Midbrain (tissue), 1 donor: ENCODE results near the gene SHKBP1.
"Not testable (repeated sequence)": the region's sequence is repeated elsewhere in the genome, so short reads cannot be mapped to it uniquely, and the experiment has no call there.

Experiments
- DNase-seq: peaks from one replicate; lab custom pipeline; 2025; lab: John Stamatoyannopoulos, UW

The SHKBP1 gene

DNA sequence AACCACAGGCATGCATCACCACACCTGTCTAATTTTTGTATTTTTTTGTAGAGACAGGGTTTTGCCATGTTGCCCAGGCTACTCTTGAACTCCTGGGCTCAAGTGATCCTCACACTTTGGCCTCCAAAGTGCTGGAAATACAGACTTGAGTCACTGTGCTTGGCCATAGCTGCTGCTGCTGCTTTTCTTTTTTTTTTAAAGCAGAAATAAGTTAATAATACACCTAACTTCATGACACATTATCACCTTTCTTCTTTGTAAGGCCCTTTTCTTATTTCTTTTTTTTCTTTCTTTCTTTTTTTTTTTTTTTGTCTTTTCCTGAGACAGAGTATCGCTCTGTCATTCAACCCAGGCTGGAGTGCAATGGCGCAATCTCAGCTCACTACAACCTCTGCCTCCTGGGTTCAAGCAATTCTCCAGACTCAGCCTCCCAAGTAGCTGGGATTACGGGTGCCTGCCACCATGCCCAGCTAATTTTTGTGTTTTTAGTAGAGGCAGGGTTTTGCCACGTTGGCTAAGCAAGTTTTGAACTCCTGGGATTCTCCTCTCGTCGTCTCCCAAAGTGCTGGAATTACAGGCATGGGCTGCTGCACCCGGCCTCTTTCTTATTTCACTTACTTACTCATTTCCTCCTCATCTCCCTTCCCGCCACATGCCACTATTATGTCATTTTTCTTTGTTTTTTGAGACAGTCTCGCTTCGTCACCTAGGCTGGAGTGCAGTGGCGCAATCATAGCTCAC lies 8.7 kb downstream of the SHKBP1 start:
- no peak for DNase-seq

DNA sequence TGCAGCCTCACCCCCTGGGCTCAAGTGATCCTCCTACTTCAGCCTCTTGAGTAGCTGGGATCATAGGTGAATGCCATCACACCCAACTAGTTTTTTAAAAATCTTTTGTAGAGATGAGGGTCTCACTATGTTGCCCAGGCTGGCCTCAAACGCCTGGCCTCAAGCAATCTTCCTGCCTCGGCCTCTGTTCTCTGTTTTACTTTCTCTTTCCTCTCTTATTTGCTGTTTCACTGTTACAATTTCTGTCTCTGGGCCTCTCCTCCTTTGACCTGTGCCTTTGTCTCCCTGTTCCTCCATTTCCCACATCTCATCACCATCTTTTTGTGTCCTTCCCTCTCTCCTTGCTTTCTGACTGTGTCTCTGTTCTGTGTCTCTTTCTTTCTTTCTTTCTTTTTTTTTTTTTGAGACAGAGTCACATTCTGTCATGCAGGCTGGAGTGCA lies 9.3 kb downstream of the SHKBP1 start:
- no peak for DNase-seq

DNA sequence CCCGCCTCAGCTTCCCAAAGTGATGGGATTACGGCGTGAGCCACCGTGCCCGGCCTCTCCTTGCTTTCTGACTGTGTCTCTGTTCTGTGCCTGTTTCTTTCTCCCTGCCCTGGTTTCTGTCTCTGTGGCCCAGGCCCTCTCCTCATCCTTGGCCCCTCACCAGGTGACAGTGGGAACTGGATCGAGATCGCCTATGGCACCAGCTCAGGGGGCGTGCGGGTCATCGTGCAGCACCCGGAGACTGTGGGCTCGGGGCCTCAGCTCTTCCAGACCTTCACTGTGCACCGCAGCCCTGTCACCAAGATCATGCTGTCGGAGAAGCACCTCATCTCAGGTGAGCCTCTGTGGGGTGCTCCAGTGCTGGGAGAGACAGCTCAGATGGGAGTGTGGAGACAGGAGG lies 9.9 kb downstream of the SHKBP1 start:
- no peak for DNase-seq

DNA sequence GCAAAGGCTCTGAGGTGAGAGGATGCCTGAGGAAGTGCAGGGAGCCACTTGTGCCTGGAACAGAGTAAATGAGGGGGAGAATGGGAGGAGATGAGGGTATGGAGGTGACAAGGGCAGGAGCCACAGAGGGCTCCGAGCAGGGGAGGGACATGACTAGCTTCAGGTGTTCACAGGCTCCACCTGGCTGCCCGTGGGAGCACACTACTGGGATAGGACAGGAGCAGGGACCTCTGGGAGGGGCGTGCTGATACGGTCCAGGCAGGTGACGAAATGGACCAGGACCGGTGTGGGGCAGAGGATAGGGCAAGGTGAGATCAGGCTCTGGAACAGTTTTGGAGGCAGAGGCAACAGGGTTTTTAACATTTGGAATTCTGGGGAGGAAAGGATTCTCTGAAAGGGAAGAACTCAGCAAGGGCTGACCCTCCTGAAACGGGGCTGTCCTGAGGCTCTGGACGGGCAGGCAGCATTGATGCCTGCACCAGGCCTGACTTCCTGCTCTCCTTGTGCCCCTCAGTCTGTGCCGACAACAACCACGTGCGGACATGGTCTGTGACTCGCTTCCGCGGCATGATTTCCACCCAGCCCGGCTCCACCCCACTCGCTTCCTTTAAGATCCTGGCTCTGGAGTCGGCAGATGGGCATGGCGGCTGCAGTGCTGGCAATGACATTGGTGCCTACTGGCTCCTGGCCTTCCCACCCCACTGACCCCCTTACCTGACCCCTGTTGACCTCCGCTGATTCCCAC lies 11.6 kb downstream of the SHKBP1 start:
- no peak for DNase-seq

DNA sequence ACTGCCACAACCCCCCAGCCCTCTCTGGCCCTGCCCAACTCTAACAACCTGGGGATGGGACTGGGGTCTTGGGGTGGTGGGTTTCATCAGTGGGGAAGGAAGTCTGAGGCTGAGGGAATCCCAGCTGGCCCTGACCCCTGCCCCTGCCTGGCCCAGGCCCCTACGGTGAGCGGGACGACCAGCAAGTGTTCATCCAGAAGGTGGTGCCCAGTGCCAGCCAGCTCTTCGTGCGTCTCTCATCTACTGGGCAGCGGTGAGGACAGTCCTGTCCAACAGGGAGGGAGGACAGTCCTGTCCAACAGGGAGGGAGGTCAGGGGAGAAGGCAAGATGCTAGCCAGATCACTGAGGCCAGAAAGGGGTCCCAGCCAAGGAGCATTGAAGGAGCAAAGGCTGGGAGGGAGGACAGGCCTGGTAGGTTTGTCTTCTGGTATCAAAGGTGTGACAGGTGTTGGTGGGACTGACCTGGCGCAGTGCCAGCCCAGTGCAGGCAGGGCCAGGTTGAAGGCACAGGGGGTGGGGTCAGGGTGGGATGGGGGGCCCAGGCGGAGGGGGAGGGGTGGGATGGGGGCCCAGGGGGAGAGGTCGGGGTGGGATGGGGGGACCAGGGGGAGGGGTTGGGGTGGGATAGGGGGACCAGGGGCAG lies 12.4 kb downstream of the SHKBP1 start:
- DNase-seq = no peak

DNA sequence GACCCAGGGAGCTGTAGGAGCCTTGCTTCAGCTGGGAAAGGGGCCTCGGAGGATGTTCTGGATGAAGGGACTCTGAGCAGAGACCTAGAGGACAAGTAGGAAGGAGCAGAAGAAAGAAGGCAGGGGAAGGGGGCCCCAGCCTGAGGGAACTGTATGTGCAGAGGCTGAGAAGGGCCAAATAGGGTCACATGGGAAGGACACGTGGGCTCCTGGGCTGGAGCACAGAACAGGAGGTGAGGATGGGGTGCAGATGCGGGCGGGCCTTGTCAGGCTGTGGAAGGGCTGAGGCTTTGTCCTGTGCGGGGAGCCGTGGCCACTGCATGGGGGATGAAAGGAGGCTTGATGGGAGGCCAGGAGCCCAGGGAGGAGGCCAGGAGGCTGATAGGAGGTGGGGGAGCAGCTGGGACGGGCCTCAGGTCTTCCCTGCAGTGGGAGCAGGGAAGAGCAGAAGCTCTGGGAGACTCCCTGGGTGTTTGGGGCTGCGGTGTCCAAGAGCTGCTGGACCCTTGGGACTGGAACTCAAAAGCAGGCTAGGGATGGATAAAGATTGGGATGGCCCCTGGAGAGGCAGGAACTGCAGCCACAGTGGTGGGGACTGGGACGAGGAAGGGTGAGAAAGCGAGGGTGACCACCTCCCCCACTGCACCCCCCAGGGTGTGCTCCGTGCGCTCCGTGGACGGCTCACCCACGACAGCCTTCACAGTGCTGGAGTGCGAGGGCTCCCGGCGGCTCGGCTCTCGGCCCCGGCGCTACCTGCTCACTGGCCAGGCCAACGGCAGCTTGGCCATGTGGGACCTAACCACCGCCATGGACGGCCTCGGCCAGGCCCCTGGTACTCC lies 13.1 kb downstream of the SHKBP1 start:
- DNase-seq = no peak

DNA sequence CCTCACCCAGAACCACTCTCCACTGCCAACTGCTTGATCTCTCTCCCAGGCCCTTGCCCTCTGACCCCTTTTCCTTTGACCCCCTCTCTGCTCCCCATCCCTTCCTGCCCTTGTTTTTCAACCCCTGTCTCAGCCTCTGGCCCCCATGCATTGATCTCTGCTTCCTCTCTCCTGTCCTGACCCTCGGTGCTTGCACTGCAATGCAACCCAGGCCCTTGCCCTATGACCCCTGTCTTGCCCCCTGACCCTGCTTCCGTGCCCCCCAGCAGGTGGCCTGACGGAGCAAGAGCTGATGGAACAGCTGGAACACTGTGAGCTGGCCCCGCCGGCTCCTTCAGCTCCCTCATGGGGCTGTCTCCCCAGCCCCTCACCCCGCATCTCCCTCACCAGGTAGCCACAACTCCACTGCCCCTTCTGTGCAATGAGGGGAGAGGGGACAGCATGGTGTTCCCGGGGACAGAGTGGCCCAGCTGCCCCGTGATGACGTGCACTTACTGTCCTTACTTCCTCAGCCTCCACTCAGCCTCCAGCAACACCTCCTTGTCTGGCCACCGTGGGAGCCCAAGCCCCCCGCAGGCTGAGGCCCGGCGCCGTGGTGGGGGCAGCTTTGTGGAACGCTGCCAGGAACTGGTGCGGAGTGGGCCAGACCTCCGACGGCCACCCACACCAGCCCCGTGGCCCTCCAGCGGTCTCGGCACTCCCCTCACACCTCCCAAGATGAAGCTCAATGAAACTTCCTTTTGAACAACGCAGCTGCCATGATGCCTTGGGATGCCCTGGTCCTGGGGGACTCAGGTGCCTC lies 14.0 kb downstream of the SHKBP1 start:
- DNase-seq = no peak

DNA sequence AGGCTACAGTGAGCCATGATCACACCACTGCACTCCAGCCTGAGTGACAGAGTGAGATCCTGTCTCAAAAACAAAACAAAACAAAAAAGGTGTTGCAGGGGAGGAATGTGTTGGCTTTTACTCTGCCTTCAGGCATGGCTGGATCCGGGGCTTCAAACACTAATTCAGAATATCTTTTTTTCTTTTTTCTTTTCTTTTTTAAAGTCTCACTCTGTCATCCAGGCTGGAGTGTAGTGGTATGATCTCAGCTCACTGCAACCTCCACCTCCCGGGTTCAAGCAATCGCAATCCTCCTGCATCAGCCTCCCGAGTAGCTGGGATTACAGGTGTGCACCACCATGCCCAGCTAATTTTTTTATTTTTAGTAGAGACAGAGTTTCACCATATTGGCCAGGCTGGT lies 15.1 kb downstream of the SHKBP1 start:
- not testable (repeated sequence) for DNase-seq

DNA sequence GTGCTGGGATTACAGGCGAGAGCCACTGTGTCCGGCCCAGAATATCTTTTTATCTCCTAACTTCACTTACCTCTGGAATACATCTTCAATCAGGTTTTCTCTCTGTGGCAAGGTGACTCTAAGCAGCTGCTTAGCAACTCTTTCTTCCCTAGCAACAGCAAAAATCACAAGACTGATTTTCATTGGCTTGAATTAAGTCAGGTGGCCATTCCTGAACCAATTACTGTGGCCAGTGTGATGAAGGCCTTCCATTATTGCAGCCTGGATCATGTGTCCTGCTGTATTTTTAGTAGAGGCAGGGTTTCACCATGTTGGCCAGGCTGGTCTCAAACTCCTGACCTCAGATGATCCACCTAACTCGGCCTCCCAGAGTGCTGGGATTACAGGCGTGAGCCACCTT lies 15.5 kb downstream of the SHKBP1 start:
- DNase-seq = no peak

DNA sequence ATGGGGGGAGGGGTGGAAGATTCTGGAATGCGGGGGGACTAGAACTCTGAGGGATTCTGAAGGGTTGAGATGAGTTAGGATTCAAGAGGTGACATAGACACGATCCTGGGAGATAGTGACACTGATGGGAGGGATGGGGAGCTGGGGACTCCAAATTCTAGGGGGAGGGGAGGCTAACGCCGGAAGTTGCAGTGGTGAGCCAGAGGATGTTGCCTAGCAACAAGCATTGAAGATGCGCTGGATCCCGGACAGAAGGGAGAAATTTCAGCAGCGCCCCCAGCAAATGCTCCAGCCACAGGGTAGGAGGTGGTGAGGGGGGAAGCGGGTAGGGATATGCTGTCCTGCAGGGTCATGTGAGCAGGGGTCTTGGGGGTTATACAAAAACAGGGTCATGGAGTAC lies 17.6 kb downstream of the SHKBP1 start:
- no peak for DNase-seq

DNA sequence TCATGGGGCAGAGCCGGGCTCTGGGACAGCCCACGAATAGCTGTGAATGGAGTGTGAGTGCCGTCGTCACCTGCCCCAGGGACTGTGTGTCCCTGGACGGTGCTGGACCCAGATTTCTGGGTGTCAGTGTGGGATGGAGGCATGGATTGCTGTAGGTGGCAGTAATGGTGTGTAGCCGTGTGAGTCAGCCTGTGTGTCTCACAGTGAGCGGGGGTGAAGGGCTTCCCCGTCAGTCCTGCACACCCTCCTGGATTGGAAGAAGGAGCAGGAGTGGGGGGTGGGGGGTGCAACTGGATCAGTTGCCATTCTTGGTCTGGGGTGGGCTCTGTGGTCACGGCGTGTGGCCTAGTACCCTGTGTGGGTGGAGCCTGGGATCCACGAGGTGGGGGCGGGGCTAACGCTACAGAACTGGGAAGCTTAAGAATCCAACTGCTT lies 18.0 kb downstream of the SHKBP1 start:
- DNase-seq = no peak

DNA sequence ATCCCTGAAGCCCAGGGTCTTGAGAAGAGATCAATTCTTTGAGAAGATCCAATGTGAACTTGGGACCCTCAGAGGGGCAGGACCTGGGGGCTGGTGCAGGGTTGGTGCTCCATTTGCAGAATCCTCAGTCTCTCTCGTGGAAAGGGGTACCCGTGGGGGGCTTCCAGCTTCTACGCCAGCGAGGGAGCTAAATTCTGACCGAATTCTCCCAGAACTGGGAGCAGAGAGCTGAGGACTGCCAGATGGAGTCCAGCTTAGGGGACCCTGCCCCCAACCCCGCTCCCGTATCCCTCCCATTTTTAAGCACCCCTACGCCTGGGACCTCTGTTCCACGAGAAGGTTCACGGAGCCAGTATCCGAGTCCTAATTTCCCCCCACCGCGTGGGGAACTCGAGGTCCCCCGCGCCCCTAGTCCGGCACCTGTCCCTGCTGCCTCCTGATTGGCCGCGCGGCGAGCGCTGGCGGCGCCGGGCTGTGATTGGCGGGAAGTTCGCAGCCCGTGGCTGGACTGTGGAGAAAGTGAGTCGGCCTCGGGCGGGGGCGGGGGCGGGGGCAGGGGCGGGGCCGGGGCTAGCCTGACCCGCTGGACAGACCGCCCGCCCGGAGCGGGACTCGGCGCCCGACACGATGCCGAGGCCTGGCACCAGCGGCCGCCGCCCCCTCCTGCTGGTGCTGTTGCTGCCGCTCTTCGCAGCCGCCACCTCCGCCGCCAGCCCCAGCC lies 20.1 kb downstream of the SHKBP1 start:
- DNase-seq = no peak

DNA sequence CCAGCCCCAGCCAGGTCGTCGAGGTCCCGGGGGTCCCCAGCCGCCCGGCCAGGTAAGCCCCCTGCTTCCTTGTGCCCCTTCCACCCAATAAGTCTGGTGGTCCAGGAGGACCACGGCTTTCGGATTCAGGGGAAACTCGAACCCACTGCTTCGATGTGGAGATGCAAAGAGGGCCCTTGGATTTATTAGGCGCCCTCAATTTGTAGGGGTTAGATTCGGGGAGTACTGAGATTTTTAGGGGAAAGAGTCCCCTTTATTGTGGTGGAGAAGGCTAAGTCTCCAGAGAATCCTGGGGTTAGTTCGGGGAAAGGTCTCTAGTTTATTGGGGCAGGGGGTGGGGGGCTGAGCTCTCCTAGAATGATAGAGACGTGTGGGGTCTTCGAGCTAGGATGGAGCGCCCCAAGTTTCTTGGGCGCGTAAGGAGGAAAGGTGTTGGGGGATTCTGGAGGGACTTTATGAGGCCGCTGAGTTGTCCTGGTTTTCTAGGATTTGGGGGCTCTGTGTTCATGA lies 20.7 kb downstream of the SHKBP1 start:
- DNase-seq = no peak

DNA sequence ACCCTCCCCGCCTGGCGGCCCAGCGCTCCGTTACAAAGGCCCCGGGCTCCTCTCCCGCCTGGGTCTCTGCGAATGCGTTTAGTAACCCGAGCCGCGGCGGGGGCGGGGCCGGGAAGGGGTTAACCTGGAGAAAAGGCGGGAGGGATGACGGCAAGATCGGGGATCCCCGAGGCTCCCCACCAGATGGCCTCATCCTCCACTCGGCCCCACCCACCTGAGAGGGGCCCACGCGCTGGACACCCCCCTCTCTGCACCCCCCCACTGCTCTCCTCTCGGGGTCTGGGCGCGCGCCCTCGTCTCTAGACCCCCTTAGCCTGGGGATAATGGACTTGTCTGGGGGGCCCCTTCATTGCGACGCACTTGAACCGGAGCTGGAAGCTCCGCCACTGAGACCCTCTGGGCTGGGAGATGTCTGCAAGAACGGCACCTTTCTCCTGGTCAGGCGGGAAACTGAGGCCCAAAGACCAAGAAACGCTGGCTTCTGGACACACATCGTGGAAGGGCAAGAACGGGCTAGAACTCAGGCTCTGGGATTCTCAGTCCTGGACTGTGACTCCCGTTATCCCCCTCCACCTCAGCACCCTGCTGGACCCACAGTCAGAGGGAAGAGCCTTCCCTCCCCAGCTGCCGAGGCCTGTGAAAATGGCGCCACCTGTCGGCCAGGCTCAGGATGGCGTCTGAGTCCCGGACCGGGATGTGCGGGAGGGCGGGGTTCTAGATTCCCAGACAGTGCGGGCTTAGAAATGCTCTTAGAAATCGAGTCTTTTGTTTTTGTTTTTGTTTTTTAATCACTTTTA lies 21.6 kb downstream of the SHKBP1 start:
- DNase-seq = peak; percentile 89

DNA sequence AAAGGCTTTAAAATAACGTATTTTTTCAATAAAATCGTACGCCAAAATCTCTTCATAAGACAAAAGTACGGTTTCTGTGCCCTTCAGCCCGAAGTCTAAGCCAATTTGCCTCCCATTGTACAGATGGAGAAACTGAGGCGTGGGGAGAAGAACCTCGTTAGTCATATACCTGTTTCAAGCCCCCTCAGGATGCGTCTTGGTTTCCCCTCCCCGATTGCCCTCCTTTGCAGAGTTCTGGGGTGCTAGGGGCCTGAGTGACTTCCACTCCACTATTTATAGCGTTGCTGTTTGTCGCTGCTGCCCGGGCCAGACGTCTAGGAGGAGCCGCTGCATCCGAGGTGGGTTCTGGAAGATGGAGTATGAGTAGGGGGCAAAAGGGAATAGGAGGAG lies 22.2 kb downstream of the SHKBP1 start:
- DNase-seq = no peak

DNA sequence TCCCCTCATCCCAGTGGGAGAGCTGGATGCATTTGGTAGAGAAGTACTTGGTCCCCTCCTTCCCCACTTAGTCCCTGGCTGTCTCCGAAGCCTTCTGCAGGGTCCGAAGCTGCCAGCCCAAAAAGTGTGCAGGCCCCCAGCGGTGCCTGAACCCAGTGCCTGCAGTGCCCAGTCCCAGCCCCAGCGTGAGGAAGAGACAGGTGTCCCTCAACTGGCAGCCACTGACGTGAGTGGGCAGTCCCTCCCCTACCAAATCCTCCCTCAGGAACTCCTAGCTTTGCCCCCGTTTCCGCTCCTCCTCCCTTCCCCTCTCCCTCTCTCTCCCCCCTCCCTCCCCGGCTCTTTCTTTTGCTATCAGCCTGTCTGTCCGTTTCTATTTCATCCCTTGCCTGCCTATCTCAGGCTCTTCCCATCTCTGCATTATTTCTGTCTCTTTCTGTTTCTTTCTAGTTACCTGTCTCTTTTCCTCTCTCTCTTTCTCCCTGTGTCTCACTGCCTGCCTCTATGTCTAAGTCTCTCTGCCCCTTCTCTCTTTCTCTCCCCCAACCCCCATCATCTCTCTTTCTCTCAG lies 22.7 kb downstream of the SHKBP1 start:
- no peak for DNase-seq

DNA sequence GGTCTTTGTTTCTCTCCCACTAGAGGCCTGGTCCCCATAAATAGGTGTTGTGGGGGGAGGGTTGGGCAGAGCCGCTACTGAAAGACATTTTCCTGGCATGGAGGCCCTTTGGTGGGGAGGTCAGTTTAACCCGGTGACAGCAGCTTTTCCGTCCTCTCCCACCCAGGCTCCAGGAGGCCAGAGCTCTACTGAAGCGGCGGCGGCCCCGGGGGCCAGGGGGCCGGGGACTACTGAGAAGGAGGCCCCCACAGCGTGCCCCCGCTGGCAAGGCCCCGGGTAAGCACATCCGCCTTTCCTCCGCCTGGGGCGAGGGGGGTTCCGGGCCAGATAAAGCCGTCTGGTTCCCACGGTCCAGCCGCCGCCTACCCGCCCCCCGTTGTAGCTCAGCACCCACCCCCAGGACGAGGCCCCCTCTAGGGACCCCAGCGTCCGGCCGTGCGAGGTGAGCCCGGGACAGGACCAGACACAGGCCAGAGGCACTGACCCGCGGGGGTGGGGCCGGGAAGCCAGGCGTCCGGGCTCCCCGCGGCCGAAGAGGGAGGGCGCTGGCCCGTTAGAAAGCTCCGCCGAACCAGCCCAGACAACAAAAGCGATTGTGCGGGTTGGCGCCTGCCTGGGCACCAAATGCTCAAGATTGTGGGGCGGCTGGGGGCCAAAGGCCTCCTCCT lies 23.4 kb downstream of the SHKBP1 start:
- DNase-seq = peak; percentile 30

DNA sequence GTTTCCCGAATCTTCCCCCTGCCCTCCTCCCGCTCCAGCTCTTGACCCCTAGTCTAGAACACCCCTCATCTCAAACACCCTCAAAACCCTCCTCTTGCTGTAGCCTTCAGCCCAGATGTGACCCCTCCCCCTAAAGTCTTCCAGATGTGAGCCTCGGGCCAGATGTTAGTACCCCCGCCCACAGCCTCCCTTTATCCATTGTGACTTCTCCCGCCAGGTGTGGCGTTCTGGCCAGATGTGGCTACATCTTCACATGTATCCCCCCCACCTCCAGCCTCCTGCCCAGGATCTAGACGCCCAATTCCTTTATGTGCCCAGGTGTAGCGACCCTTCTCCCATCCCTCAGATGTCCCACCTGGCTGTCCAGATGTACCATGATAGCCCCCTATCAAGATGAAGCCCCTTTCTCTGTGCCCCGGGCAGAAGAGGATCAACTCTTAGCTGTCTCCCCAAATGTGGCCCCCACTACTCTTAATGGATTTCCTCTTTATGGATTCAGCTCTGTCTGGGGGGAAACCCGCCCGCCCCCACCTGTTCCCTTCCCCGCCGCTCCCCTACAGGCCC lies 24.0 kb downstream of the SHKBP1 start:
- DNase-seq = no peak
